Immature natural killer cell (primary cell): Measurements from ENCODE around the gene HOXD9. TPM values are rescaled to one million over a fixed set of nuclear protein-coding genes. Genes with fewer than 3 reads are reported as not detected.

ENCODE experiments used
- DNase-seq, 3 donors: peaks; one replicate each; pipeline ENCODE4 v3.0.0; 2022; ENCODE audit warnings: mixed read lengths in 1 of 3
- H3K27ac Mint-ChIP-seq, 6 donors: one replicate each; pipeline ENCODE4 v1.8.0; 2020; ENCODE audit warnings: mixed read lengths in 6 of 6, mild to moderate bottlenecking in 5 of 6, inconsistent platforms in 4 of 6, moderate library complexity in 3 of 6
- H3K27me3 Mint-ChIP-seq, 3 donors: one replicate each; pipeline ENCODE4 v1.8.0; 2020 to 2021; ENCODE audit warnings: low read depth in 3 of 3, mild to moderate bottlenecking in 3 of 3, mixed read lengths in 3 of 3, moderate library complexity in 3 of 3, inconsistent platforms in 1 of 3
- H3K36me3 Mint-ChIP-seq, 3 donors: one replicate each; pipeline ENCODE4 v1.8.0; 2020; ENCODE audit warnings: mixed read lengths in 3 of 3, inconsistent platforms in 2 of 3, mild to moderate bottlenecking in 2 of 3
- H3K4me1 Mint-ChIP-seq, 2 donors: one replicate each; pipeline ENCODE4 v1.8.0; 2020; ENCODE audit warnings: inconsistent platforms in 2 of 2, mild to moderate bottlenecking in 2 of 2, mixed read lengths in 2 of 2, moderate library complexity in 1 of 2
- H3K4me3 Mint-ChIP-seq, 5 donors: one replicate each; pipeline ENCODE4 v1.8.0; 2020; ENCODE audit warnings: mild to moderate bottlenecking in 5 of 5, mixed read lengths in 5 of 5, inconsistent platforms in 3 of 5, moderate library complexity in 3 of 5
- H3K9me3 Mint-ChIP-seq, 6 donors: one replicate each; pipeline ENCODE4 v1.8.0; 2020; ENCODE audit warnings: mild to moderate bottlenecking in 6 of 6, mixed read lengths in 6 of 6, inconsistent platforms in 4 of 6, moderate library complexity in 3 of 6
- polyA plus RNA-seq, 3 donors: library from polyadenylated mRNA; unstranded; fragments of 300-500 nt; fragmentation: Illumina TruSeq; gene quantifications; one replicate each; pipeline ENCODE4 v1.2.3, GENCODE V29; 2021

Gene HOXD9
- polyA plus RNA-seq, 3 donors from 2014 or later: not detected

DNA sequence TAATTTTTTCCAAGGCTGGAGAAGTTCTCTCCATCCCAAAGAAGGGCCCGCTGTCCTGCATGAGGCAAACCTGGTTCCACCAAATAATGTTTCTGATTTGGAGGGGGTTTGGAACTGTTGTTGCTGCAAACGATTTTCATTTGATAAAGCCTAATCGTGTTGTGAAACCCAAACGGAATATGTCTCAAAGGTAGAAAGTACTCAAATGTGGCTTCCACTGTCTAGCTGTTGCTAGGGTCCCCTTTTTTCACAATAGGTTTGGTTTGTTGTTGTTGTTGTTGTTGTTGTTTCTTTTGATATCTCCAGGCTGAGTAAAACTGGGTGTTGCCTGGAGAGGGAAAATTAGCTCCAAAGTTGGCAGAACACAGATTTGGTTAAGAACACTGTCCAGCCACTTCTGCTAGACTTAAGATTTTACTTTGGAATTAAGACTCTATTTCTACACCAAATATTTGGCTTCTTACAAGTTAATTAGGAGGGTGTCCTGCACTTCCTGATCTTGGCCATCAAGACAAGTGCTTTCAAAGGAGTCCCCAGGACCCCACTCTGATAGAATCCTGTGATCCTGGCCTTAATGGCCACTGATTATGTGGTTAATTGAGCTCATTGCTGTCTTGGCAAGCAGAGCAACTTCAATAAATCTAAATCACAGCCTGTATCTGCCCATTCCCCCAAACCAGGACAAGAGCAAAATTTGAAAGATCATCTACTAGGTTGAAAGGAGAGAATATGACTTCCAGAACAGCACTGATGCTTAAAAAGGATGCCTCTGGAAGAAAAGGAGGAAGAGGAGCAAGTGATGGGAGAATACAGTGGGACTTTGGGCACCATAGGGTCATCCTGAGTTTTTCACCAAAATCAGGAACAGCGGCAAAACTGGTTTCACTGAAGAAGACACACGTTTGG is 33.3 kb upstream of the HOXD9 start:
- Mint-ChIP-seq H3K27me3 (peaks cover 59 to 88% (median 82%) of the 10 kb centered on the region in 3 donors), H3K4me1 (peaks cover 17 to 24% of the 10 kb centered on the region in 2 donors), H3K4me3 (peak overlapping the region in 1 of 5 donors; percentile 36), H3K36me3 (peaks cover 0 to 4% (median 3%) of the 10 kb centered on the region in 3 donors), H3K9me3 (peaks cover 0 to 33% (median 9%) of the 10 kb centered on the region in 6 donors), H3K27ac (no peak overlapping the region)
- DNase-seq: no peak

DNA sequence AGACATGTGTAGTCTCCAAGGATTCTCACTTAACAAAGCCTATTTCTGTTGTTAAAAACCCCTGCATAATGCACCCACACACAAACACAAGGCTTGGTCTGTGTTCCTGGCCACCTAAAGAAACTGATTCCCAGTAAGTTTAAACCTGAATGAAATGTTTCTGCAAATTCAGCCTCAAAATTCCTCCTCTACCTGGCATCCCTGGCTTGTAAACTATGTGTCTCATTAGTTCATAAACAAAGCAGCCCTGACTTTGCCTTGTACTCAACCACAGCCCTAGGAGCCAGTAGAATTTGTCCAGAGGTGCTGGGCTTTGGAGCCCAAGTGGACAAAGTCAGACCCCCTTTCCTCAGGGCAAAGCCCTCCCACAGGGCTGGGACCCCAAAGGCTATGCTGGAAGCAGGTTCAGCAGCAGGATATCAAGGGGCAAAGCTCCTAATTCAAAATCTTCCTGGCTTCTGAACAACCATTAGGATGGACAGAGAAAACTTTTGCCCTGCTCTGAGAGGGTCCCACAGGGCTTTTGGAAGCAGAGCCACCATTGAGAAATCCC is 32.6 kb upstream of the HOXD9 start:
- no peak for DNase-seq
- Mint-ChIP-seq H3K36me3 (peaks cover 0 to 4% (median 3%) of the 10 kb centered on the region in 3 donors), H3K27ac (no peak overlapping the region), H3K27me3 (peaks cover 57 to 87% (median 81%) of the 10 kb centered on the region in 3 donors), H3K9me3 (peaks cover 0 to 33% (median 7%) of the 10 kb centered on the region in 6 donors), H3K4me1 (peaks cover 19 to 22% of the 10 kb centered on the region in 2 donors), H3K4me3 (no peak overlapping the region)

DNA sequence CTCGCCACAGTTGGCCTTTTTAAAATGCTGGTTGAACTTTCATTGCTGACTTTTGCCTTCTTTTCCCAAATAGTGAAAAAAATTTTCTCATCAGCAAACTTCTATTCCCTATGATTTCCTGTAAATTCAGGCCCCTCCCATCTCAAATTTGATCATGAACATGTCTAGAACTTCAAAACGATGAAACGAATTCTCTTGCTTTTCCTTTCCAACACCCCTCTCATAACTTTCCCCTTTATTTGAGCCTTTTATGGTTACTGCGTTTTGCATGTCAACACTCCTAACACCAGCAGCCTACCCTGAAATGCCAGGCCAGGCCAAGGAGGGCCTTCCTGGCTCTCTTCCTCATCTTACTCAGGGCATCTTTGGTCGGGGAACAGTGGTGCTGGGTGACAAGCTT is 31.7 kb upstream of the HOXD9 start:
- peaks cover 58 to 87% (median 82%) of the 10 kb centered on the region in 3 donors for H3K27me3 Mint-ChIP-seq
- H3K4me1 Mint-ChIP-seq: peaks cover 19 to 22% of the 10 kb centered on the region in 2 donors
- no peak overlapping the region for H3K4me3 Mint-ChIP-seq
- H3K36me3 Mint-ChIP-seq: peaks cover 0 to 7% (median 4%) of the 10 kb centered on the region in 3 donors
- no peak overlapping the region for H3K27ac Mint-ChIP-seq
- no peak for DNase-seq
- H3K9me3 Mint-ChIP-seq: peaks cover 4 to 39% (median 7%) of the 10 kb centered on the region in 6 donors

DNA sequence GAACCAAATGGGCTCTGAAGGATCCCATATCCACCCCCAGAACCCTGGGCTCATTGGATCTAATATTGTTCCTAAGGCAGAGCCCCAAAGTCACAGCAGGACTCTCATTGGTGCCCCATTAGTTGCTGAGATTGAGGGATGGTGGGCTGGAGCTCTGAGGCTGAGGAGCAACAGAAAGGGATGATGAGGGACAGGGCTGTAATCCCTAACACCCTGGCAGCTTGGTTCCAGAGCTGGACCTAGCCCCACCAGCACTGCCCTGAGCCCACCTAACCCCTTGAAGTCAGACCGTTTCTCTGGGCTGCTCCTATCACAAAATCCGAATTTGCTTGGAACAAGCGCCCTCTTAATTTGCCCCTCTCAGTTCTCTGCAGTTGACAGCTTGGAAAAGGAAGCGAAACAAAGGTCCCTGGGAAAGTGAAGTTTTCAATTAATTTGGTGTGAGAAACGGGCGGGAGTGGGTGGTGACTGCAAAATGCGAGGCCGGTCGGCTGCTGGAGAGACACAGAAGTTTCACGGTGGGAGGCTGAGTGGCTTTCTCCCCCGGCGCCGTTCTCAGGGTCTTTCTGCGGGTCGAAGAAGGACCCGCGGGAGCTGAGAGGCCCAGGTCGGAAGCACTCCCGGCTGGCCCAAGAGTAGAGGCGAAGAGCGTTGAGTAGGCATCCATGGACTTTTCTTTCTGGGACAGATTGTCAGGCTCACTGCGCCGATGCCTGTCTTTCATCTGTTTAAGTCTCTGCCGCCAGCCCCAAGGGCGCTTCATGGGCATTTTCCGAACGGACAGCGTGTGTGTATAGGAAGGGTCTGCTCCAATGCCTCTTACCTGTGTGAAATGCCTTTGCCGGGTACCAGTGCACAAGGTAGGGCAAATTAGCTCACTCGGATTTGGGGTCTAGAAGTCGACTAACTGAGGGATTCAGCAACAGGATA is 30.9 kb upstream of the HOXD9 start:
- Mint-ChIP-seq H3K36me3 (peaks cover 0 to 10% (median 4%) of the 10 kb centered on the region in 3 donors), H3K4me1 (peaks cover 26 to 28% of the 10 kb centered on the region in 2 donors), H3K4me3 (peak overlapping the region in 4 of 5 donors; percentile 24 to 65 (median 52)), H3K27me3 (peaks cover 58 to 87% (median 83%) of the 10 kb centered on the region in 3 donors), H3K9me3 (peaks cover 3 to 36% (median 7%) of the 10 kb centered on the region in 6 donors), H3K27ac (peak overlapping the region in 2 of 6 donors; percentile 11 to 50)
- no peak for DNase-seq

DNA sequence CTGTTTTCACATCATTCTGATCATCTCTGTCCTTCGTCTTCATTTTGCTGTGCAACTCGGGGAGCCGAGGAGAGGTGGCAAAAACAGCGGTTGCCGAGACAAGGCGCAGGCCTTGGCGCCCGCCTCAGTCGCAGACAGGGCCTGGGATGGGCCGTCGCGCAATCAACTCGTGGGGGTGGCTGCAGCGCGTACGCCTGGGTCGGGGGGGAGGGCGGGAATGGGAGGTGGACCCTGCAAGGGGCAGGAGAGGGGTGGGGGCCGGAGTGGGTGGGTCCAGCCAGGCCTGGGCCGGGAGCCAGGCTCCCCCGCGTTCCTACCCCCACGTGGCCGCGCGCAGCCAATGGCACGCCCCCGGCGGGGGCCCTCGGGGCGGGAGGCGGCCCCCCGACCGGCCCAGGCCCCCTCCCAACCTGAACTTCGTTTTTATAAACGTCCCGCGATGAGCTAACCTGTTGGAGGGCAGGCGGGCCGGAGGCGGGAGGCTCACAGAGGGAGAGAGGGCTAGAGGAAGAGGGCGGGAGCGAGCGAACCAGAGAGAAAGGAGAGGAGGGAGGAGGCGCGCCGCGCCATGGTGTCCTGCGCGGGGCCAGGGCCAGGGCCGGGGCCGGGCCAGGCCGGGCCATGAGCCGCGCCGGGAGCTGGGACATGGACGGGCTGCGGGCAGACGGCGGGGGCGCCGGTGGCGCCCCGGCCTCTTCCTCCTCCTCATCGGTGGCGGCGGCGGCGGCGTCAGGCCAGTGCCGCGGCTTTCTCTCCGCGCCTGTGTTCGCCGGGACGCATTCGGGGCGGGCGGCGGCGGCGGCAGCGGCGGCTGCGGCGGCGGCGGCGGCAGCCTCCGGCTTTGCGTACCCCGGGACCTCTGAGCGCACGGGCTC is 30.0 kb upstream of the HOXD9 start, which contains the start of gene HOXD13:
HOXD13 (plus strand) TSS at position 452 of the 875 bp plus-strand sequence; CDS start at position 622, 170 bp downstream.
- H3K36me3 Mint-ChIP-seq: peaks cover 0 to 9% (median 0%) of the 10 kb centered on the region in 3 donors

DNA sequence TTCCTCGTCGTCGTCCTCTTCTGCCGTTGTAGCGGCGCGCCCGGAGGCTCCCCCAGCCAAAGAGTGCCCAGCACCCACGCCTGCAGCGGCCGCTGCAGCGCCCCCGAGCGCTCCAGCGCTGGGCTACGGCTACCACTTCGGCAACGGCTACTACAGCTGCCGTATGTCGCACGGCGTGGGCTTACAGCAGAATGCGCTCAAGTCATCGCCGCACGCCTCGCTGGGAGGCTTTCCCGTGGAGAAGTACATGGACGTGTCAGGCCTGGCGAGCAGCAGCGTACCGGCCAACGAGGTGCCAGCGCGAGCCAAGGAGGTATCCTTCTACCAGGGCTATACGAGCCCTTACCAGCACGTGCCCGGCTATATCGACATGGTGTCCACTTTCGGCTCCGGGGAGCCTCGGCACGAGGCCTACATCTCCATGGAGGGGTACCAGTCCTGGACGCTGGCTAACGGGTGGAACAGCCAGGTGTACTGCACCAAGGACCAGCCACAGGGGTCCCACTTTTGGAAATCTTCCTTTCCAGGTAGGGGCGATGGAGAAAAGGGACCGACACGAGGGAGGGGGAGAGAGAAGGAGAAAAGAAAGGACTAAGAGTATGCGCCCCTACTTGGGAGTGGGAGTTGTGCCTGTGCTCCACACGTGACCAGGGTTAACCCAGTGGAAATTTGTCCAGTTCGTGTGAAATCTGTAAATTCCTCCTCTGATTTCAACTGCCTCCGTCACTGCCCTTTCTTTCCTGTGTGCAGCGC is 29.2 kb upstream of the HOXD9 start:
- DNase-seq: no peak
- H3K27ac Mint-ChIP-seq: no peak overlapping the region
- peaks cover 35 to 36% of the 10 kb centered on the region in 2 donors for H3K4me1 Mint-ChIP-seq
- peaks cover 0 to 23% (median 4%) of the 10 kb centered on the region in 6 donors for H3K9me3 Mint-ChIP-seq
- peak overlapping the region in 4 of 5 donors; percentile 1 to 57 (median 26) for H3K4me3 Mint-ChIP-seq
- peaks cover 60 to 81% (median 81%) of the 10 kb centered on the region in 3 donors for H3K27me3 Mint-ChIP-seq
- peaks cover 0 to 9% (median 0%) of the 10 kb centered on the region in 3 donors for H3K36me3 Mint-ChIP-seq

More for the DNA sequence above, 30.0 kb upstream of the HOXD9 start, which contains the start of gene HOXD13:
- Mint-ChIP-seq H3K27me3 (peaks cover 58 to 83% (median 81%) of the 10 kb centered on the region in 3 donors), H3K27ac (peak within 1 kb of the TSS in 2 of 6 donors; percentile 11 to 50), H3K4me1 (peaks cover 35 to 36% of the 10 kb centered on the region in 2 donors), H3K4me3 (peak within 1 kb of the TSS in 4 of 5 donors; percentile 24 to 65 (median 52)), H3K9me3 (peaks cover under 1 to 27% (median 4%) of the 10 kb centered on the region in 6 donors)
- DNase-seq: no peak

DNA sequence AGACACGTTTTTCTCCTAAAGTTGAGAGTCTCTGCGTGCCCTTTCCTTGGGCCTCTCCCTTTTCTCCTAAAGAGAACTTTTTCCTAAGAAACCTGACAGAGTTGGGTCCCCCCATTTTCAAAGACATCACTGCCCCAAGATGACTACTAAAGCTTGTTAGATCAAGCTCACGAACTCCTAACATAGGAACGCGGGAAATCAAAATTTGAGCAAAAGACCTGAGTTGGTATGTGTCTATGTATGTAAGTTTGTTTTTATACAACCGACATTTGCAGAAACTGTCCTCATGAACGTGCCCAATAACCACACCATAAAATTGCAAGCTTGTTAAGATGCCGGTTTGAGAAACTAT is 28.6 kb upstream of the HOXD9 start:
- peaks cover 0 to 23% (median 4%) of the 10 kb centered on the region in 6 donors for H3K9me3 Mint-ChIP-seq

DNA sequence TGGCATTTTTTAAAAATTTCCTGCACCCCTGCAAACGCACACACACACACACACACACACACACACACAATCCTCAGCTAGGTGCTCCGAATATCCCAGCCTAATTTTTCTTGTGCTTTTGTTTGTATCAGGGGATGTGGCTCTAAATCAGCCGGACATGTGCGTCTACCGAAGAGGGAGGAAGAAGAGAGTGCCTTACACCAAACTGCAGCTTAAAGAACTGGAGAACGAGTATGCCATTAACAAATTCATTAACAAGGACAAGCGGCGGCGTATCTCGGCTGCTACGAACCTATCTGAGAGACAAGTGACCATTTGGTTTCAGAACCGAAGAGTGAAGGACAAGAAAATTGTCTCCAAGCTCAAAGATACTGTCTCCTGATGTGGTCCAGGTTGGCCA is 28.2 kb upstream of the HOXD9 start:
- Mint-ChIP-seq H3K4me3 (no peak overlapping the region), H3K27ac (no peak overlapping the region), H3K36me3 (peaks cover 0 to 9% (median 0%) of the 10 kb centered on the region in 3 donors), H3K4me1 (peaks cover 32 to 34% of the 10 kb centered on the region in 2 donors), H3K27me3 (peaks cover 65 to 81% (median 80%) of the 10 kb centered on the region in 3 donors), H3K9me3 (peaks cover 0 to 23% (median 4%) of the 10 kb centered on the region in 6 donors)
- no peak for DNase-seq

More for the DNA sequence above, 28.6 kb upstream of the HOXD9 start:
- H3K4me3 Mint-ChIP-seq: peak overlapping the region in 4 of 5 donors; percentile 1 to 57 (median 6)
- no peak for DNase-seq
- H3K4me1 Mint-ChIP-seq: peaks cover 32 to 34% of the 10 kb centered on the region in 2 donors
- peaks cover 61 to 80% (median 80%) of the 10 kb centered on the region in 3 donors for H3K27me3 Mint-ChIP-seq
- peaks cover 0 to 9% (median 0%) of the 10 kb centered on the region in 3 donors for H3K36me3 Mint-ChIP-seq
- no peak overlapping the region for H3K27ac Mint-ChIP-seq

DNA sequence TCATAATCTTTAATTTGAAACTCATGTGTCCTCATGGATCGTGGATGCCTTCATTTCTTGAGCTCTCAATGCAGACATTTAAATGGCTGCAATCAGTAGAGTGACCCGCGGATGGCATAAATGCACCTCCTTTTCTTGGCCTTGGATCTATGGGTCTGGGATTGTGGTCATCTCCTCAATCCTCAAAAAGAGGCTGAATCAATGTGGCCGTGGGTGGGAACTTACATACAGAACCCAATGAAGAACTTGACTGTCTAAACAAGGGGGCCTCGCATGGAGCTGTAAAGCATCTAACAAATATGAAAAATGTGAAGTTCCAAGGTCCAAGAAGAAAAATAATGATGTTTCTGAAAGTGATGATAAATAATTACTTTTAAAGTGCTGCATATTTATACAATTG is 27.1 kb upstream of the HOXD9 start:
- Mint-ChIP-seq H3K27me3 (peaks cover 68 to 77% (median 74%) of the 10 kb centered on the region in 3 donors), H3K4me3 (peak overlapping the region in 2 of 5 donors; percentile 14 to 25), H3K27ac (no peak overlapping the region), H3K4me1 (peaks cover 32 to 34% of the 10 kb centered on the region in 2 donors), H3K9me3 (peaks cover 0 to 23% (median 4%) of the 10 kb centered on the region in 6 donors), H3K36me3 (peaks cover 0 to 9% (median 0%) of the 10 kb centered on the region in 3 donors)
- no peak for DNase-seq

DNA sequence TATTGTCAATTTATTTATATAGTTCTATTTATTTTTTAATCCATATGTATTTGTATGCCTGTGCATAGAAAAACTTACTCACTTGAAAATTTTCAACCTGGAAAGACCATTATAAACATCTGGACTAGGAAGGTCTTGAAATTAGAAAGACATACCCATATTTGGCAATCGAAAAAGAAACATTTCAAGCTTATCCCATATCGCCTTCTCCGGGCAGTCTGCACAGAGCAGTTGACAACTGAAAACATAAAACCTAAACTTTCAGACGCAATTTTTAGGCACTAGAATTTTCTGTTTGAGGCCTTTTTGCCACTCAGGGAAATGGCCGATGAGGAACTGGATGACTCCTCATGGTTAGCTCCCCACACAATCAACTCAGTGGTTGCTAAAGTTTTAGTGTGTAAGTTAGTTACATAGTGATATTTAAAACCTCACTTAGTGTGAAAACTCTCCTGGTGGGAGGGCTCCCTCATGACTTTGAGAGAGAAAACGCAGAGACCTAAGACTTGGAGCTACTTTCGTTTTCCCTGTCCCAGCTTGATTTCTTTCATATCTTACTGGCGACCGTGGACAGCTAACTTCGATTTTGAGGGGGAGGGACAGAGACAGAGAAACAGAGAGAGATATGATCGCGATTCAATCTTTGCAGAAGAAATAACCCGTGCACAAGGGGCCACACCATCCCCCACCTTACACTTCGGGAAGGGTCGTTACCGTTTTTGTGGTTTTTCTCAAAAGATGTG is 26.1 kb upstream of the HOXD9 start:
- H3K27ac Mint-ChIP-seq: no peak overlapping the region
- H3K4me3 Mint-ChIP-seq: peak overlapping the region; percentile 78 to 91 (median 84)
- H3K9me3 Mint-ChIP-seq: peaks cover 0 to 23% (median 4%) of the 10 kb centered on the region in 6 donors
- peaks cover 0 to 9% (median 0%) of the 10 kb centered on the region in 3 donors for H3K36me3 Mint-ChIP-seq
- peaks cover 71 to 78% (median 73%) of the 10 kb centered on the region in 3 donors for H3K27me3 Mint-ChIP-seq
- no peak for DNase-seq
- peaks cover 32 to 34% of the 10 kb centered on the region in 2 donors for H3K4me1 Mint-ChIP-seq
